Endodermal cell (in vitro differentiated cells): Measurements from ENCODE around the gene KCNK13. TPM values are rescaled to one million over a fixed set of nuclear protein-coding genes. Genes with fewer than 3 reads are reported as not detected.

Experiments
- DNase-seq: peaks from one replicate; pipeline ENCODE4 v3.0.0-alpha.2; 2017
- H3K27ac ChIP-seq: 2 replicates; pipeline ENCODE4 v1.5.1; 2013; ENCODE audit warnings: mild to moderate bottlenecking, low read depth, low read length, moderate library complexity
- H3K27me3 ChIP-seq: 2 replicates; pipeline ENCODE4 v1.6.1; 2013; ENCODE audit warnings: mild to moderate bottlenecking, low read length, moderate library complexity; ENCODE audit not compliant: insufficient read depth, control insufficient read depth, poor library complexity, severe bottlenecking
- H3K36me3 ChIP-seq: 2 replicates; pipeline ENCODE4 v1.7.0; 2013; ENCODE audit warnings: mild to moderate bottlenecking, low read length, moderate library complexity; ENCODE audit not compliant: control insufficient read depth, insufficient read depth
- H3K4me1 ChIP-seq: one replicate; pipeline ENCODE4 v1.7.0; 2013; ENCODE audit warnings: low read length; ENCODE audit not compliant: control insufficient read depth, insufficient read depth
- H3K4me3 ChIP-seq: 2 replicates; pipeline ENCODE4 v1.5.1; 2013; ENCODE audit warnings: mild to moderate bottlenecking, low read length, moderate library complexity
- H3K9ac ChIP-seq: 2 replicates; pipeline ENCODE4 v1.6.1; 2013; ENCODE audit warnings: mild to moderate bottlenecking, low read length, moderate library complexity; ENCODE audit not compliant: poor library complexity, severe bottlenecking; ENCODE audit errors: extremely low read depth
- H3K9me3 ChIP-seq: 2 replicates; pipeline ENCODE4 v1.6.1; 2013; ENCODE audit warnings: mild to moderate bottlenecking, low read length, moderate library complexity; ENCODE audit not compliant: control insufficient read depth
- H3K27ac Mint-ChIP-seq: 2 replicates; pipeline ENCODE4 v1.8.0; 2020; ENCODE audit warnings: mixed read lengths
- H3K27me3 Mint-ChIP-seq: 2 replicates; pipeline ENCODE4 v1.8.0; 2021; ENCODE audit warnings: mild to moderate bottlenecking, mixed read lengths; ENCODE audit not compliant: insufficient read depth
- H3K36me3 Mint-ChIP-seq: 2 replicates; pipeline ENCODE4 v1.8.0; 2020; ENCODE audit warnings: low read depth, mixed read lengths
- H3K4me1 Mint-ChIP-seq: 2 replicates; pipeline ENCODE4 v1.8.0; 2020; ENCODE audit warnings: mixed read lengths
- H3K4me3 Mint-ChIP-seq: 2 replicates; pipeline ENCODE4 v1.8.0; 2020; ENCODE audit warnings: mild to moderate bottlenecking, moderate library complexity, mixed read lengths
- H3K9me3 Mint-ChIP-seq: 2 replicates; pipeline ENCODE4 v1.8.0; 2020; ENCODE audit warnings: mild to moderate bottlenecking, mixed read lengths
- WGBS, 2 experiments: methylation state at CpG; one replicate each; pipeline versions ENCODE4 v1.1.5 to v1.1.7; 2013; ENCODE audit warnings: missing lambda C conversion rate in 2 of 2, mixed read lengths in 1 of 2; ENCODE audit not compliant: insufficient coverage in 1 of 2, insufficient read length in 1 of 2; 5-methylcytosine and 5-hydroxymethylcytosine counted together
- total RNA-seq, 2 donors: library from RNA; stranded (reverse); fragmentation: NEBNext Ultra II Directional in 1 of 2; extraction: Animal tissue kit (Norgen Biotek cat#: 25700) in 1 of 2; gene quantifications; 2 replicates in 1 of 2; 3 replicates in 1 of 2; pipeline ENCODE4 v1.2.1, GENCODE V29; 2021
- TF ChIP-seq, protein P1 (sequence below): fragments of 200-600 bp; sonication (generic); conservative IDR thresholded peaks from 2 replicates; pipeline ENCODE4 v1.5.0; 2021; ENCODE audit warnings: antibody characterized with exemption, mild to moderate bottlenecking

The KCNK13 gene
- total RNA-seq, 2 donors from 2014 or later: 0.58 to 1.3 TPM

DNA sequence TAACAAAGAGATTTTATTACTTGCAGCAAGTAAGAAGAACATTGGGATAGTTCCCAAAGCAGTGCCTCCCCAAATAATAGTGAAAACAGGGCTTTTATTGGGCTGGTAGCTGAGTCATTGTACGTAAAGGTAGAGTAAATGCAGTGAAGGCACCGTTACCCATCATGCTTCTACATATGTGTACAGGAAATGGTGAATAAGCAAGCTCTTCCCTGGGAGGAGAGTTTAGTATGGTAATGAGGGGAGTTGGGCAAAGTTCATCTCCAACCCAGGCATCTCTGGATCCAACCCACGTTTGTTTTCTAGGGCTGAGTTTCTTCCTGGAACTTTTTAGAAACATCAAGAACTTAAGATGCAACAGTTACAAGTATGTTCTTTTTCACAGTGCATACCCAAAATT is 56.2 kb downstream of the KCNK13 start:
- peaks cover 5% of the 10 kb centered on the region for H3K27me3 Mint-ChIP-seq
- no peaks in the 10 kb centered on the region for H3K4me1 ChIP-seq
- no peaks in the 10 kb centered on the region for H3K36me3 ChIP-seq
- H3K9me3 ChIP-seq: peaks cover 5% of the 10 kb centered on the region
- H3K27me3 ChIP-seq: no peaks in the 10 kb centered on the region
- H3K4me3 Mint-ChIP-seq: no peak overlapping the region
- no peak for DNase-seq
- no peak overlapping the region for H3K27ac ChIP-seq
- WGBS, 2 experiments: 89 to 91% methylated on average over 3 of the region's 3 CpGs
- H3K4me3 ChIP-seq: no peak overlapping the region
- H3K4me1 Mint-ChIP-seq: peaks cover 3% of the 10 kb centered on the region
- TF ChIP-seq, protein P1, sequence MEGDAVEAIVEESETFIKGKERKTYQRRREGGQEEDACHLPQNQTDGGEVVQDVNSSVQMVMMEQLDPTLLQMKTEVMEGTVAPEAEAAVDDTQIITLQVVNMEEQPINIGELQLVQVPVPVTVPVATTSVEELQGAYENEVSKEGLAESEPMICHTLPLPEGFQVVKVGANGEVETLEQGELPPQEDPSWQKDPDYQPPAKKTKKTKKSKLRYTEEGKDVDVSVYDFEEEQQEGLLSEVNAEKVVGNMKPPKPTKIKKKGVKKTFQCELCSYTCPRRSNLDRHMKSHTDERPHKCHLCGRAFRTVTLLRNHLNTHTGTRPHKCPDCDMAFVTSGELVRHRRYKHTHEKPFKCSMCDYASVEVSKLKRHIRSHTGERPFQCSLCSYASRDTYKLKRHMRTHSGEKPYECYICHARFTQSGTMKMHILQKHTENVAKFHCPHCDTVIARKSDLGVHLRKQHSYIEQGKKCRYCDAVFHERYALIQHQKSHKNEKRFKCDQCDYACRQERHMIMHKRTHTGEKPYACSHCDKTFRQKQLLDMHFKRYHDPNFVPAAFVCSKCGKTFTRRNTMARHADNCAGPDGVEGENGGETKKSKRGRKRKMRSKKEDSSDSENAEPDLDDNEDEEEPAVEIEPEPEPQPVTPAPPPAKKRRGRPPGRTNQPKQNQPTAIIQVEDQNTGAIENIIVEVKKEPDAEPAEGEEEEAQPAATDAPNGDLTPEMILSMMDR: no peak
- H3K9ac ChIP-seq: no peak overlapping the region
- no peaks in the 10 kb centered on the region for H3K36me3 Mint-ChIP-seq
- H3K9me3 Mint-ChIP-seq: peaks cover 13% of the 10 kb centered on the region
- no peak overlapping the region for H3K27ac Mint-ChIP-seq

- no peak overlapping the region for H3K27ac Mint-ChIP-seq
- Histone ChIP-seq H3K9me3 (no peaks in the 10 kb centered on the region), H3K4me3 (no peak overlapping the region), H3K36me3 (no peaks in the 10 kb centered on the region), H3K9ac (no peak overlapping the region), H3K27ac (no peak overlapping the region), H3K4me1 (peaks cover 6% of the 10 kb centered on the region), H3K27me3 (no peaks in the 10 kb centered on the region)
- H3K36me3 Mint-ChIP-seq: no peaks in the 10 kb centered on the region
- peaks cover 11% of the 10 kb centered on the region for H3K4me1 Mint-ChIP-seq
- 86 to 94% methylated on average over 14 to 15 of the region's 15 CpGs for WGBS, 2 experiments
- H3K27me3 Mint-ChIP-seq: no peaks in the 10 kb centered on the region
- DNase-seq: no peak
- TF ChIP-seq, protein P1: no peak
- H3K4me3 Mint-ChIP-seq: no peak overlapping the region
- peaks cover 2% of the 10 kb centered on the region for H3K9me3 Mint-ChIP-seq
Observed at GRCh38 chr14:90126260-90126659, 64.5 kb downstream of the KCNK13 start.

DNA sequence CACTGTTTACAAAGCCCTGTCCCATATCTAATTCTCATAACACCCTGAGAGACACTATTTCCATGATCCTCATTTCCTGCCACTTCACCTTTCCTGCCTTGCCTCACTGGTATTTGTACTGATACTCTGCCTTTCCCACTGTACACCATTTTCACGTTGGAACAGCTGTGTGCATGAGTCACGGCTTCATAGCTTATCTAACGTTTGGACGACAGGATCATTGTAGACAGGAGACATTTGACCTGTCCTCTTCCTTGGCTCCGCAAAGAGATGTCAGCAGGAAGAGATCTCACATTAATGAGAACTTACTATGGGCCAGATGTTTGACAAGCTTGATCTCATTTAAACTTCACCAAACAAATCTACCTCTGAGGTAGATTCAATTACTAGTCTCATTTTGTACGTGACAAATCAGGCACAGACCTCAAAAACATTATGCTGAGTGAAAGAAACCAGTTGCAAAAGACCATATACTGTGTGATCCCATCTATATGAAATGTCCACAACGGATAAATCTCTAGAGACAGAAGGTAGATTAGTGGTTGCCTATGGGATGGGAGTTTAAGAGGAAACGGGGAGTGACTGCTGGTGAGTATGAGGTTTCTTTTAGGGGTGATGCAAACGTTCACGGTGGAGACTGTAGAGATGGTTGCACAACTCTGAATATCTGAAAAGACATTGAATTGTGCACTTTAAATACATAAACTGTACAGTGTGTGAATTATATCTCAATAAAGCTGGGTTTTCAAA is 71.2 kb downstream of the KCNK13 start:
- Histone ChIP-seq H3K36me3 (no peaks in the 10 kb centered on the region), H3K4me3 (no peak overlapping the region), H3K4me1 (peaks cover 6% of the 10 kb centered on the region), H3K27ac (no peak overlapping the region), H3K9me3 (no peaks in the 10 kb centered on the region), H3K9ac (no peak overlapping the region), H3K27me3 (no peaks in the 10 kb centered on the region)
- no peak for DNase-seq
- H3K27ac Mint-ChIP-seq: no peak overlapping the region
- H3K4me1 Mint-ChIP-seq: peaks cover 11% of the 10 kb centered on the region
- 88 to 95% methylated on average over 10 of the region's 10 CpGs for WGBS, 2 experiments
- H3K9me3 Mint-ChIP-seq: peaks cover 2% of the 10 kb centered on the region
- H3K36me3 Mint-ChIP-seq: no peaks in the 10 kb centered on the region
- no peak overlapping the region for H3K4me3 Mint-ChIP-seq
- H3K27me3 Mint-ChIP-seq: peaks cover 3% of the 10 kb centered on the region
- TF ChIP-seq, protein P1: no peak
